HL-60 (cell line): ENCODE results near the gene HMOX2.
A peak's percentile ranks its signal among the peaks of the same experiment; 100 is the strongest.

Experiments
- DNase-seq, 2 experiments: peaks; one replicate each; pipeline ENCODE4 v3.0.0-alpha.2; 2010 to 2020; ENCODE audit warnings: low read depth in 1 of 2, low spot score in 1 of 2
- H3K27ac ChIP-seq: fragments of 250-450 bp; sonication (Bioruptor Pico); replicated peaks from 2 replicates; pipeline ENCODE4 v1.5.1; 2020; ENCODE audit warnings: mild to moderate bottlenecking, moderate library complexity
- H3K27me3 ChIP-seq: fragments of 250-450 bp; sonication (Bioruptor Pico); 2 replicates; pipeline ENCODE4 v1.5.1; 2021; ENCODE audit warnings: mild to moderate bottlenecking, moderate library complexity; ENCODE audit not compliant: insufficient read depth, poor library complexity, severe bottlenecking
- H3K4me3 ChIP-seq: replicated peaks from 2 replicates; pipeline ENCODE4 v1.5.1; 2011; ENCODE audit warnings: mild to moderate bottlenecking, control low read depth, low read length; ENCODE audit not compliant: insufficient read depth
- GABPA ChIP-seq: IDR thresholded peaks from 2 replicates; pipeline ENCODE4 v1.6.1; 2012; ENCODE audit warnings: low read depth
- POLR2AphosphoS5 ChIP-seq: IDR thresholded peaks from 2 replicates; pipeline ENCODE4 v1.6.1; 2012; ENCODE audit warnings: low read depth
- SPI1 ChIP-seq: IDR thresholded peaks from 2 replicates; pipeline ENCODE4 v1.6.1; 2012; ENCODE audit warnings: low read depth, mild to moderate bottlenecking, borderline replicate concordance
- TF ChIP-seq, protein P1 (sequence below): IDR thresholded peaks from one replicate; pipeline ENCODE4 v1.5.1; 2011; ENCODE audit warnings: low read length, control low read depth, inconsistent platforms; ENCODE audit not compliant: insufficient read depth
- TF ChIP-seq, protein P2 (sequence below): IDR thresholded peaks from 2 replicates; pipeline ENCODE4 v1.6.1; 2012; ENCODE audit warnings: low read depth; ENCODE audit not compliant: insufficient replicate concordance

Gene HMOX2

DNA sequence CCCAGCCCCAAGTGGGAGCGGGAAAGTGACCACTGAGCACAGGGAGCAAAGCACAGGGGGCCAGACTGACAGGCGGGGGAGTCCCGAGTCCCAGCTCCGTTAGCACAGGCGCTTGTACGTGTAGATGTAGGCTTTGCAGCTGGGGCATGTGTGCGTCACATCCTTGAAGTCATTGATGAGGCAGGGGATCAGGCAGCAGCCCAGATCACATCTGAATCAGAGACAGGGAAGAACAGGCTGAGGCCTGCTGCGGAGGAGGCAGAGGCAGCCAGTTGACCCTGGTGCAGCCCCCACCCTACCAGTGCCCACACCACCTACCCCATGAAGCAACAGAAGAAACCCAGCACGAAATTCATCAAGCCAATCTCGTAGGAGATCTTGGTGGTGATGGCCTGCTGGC lies 36.3 kb downstream of the HMOX2 start:
- H3K27ac ChIP-seq = peak overlapping the region; percentile 51; the same call in 1 of the 2 replicates
- DNase-seq = no peak
- H3K27me3 ChIP-seq = no peaks in the 10 kb centered on the region
- H3K4me3 ChIP-seq = no peak overlapping the region
- no peak for TF ChIP-seq SPI1
- TF ChIP-seq, protein P1, sequence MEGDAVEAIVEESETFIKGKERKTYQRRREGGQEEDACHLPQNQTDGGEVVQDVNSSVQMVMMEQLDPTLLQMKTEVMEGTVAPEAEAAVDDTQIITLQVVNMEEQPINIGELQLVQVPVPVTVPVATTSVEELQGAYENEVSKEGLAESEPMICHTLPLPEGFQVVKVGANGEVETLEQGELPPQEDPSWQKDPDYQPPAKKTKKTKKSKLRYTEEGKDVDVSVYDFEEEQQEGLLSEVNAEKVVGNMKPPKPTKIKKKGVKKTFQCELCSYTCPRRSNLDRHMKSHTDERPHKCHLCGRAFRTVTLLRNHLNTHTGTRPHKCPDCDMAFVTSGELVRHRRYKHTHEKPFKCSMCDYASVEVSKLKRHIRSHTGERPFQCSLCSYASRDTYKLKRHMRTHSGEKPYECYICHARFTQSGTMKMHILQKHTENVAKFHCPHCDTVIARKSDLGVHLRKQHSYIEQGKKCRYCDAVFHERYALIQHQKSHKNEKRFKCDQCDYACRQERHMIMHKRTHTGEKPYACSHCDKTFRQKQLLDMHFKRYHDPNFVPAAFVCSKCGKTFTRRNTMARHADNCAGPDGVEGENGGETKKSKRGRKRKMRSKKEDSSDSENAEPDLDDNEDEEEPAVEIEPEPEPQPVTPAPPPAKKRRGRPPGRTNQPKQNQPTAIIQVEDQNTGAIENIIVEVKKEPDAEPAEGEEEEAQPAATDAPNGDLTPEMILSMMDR = no peak
- TF ChIP-seq, protein P2, sequence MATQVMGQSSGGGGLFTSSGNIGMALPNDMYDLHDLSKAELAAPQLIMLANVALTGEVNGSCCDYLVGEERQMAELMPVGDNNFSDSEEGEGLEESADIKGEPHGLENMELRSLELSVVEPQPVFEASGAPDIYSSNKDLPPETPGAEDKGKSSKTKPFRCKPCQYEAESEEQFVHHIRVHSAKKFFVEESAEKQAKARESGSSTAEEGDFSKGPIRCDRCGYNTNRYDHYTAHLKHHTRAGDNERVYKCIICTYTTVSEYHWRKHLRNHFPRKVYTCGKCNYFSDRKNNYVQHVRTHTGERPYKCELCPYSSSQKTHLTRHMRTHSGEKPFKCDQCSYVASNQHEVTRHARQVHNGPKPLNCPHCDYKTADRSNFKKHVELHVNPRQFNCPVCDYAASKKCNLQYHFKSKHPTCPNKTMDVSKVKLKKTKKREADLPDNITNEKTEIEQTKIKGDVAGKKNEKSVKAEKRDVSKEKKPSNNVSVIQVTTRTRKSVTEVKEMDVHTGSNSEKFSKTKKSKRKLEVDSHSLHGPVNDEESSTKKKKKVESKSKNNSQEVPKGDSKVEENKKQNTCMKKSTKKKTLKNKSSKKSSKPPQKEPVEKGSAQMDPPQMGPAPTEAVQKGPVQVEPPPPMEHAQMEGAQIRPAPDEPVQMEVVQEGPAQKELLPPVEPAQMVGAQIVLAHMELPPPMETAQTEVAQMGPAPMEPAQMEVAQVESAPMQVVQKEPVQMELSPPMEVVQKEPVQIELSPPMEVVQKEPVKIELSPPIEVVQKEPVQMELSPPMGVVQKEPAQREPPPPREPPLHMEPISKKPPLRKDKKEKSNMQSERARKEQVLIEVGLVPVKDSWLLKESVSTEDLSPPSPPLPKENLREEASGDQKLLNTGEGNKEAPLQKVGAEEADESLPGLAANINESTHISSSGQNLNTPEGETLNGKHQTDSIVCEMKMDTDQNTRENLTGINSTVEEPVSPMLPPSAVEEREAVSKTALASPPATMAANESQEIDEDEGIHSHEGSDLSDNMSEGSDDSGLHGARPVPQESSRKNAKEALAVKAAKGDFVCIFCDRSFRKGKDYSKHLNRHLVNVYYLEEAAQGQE = no peak
- TF ChIP-seq POLR2AphosphoS5 = no peak
- no peak for TF ChIP-seq GABPA

DNA sequence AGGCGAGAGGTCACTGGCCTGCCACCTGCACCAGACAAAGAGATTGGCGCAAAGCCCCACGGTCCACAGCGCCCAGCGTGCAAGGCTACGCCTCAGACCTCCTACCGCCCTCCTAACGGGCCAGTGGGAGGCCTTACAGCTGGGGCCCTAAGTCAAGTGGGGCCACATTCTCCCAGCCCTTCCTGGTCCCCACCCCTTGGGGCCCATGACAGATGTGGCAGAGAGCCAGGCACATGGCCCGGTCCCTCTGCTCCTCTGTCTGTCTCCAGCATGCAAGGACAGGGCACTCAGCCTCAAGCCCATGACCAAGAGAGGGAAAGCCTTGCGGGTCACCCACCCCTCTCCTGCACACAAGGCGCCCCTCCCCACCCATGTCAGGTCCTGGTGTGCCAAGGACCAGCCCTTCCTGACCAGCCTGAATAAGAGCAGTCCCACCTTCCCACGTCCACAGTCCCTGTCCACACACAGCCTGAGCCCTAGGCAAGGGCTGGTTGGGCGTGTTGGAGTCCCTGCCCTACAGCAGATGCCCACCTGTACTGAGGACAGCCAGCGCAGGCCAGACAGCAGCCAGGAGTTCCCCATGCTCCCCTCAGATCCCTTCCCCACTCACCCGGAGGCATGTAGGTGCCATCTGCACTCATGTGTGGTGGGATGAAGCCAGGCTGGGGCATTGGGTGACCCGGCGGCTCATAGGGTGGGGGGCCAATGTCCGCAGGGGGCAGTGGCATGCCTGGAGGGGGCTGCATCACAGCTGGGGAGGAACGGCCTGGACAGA lies 37.1 kb downstream of the HMOX2 start:
- no peak for TF ChIP-seq GABPA
- TF ChIP-seq, protein P2 = no peak
- TF ChIP-seq, protein P1 = no peak
- TF ChIP-seq POLR2AphosphoS5 = no peak; the same call in 1 of the 2 replicates
- TF ChIP-seq SPI1 = no peak
- peak overlapping the region; percentile 68 for H3K27ac ChIP-seq
- no peak overlapping the region for H3K4me3 ChIP-seq
- DNase-seq = no peak
- no peaks in the 10 kb centered on the region for H3K27me3 ChIP-seq

DNA sequence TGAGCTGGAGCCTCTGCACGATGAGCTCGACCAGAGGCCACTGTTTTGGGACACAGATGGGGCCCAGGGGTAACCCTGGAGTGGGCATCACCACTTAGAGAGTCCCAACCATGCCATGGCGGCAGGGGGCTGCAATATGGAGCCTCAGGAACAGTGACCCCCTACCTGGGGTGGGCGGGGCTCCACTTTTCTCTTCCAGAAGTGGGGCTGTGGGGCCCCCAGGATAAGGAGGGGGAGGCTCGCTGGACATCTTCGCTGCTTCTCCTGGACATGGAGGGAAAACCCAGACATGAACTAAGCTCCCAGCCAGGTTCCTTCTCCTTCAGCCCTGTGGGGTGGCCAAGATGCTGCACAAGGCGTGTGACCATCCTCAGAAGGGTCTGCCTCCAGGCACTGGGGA lies 37.7 kb downstream of the HMOX2 start:
- DNase-seq = no peak
- Histone ChIP-seq H3K27ac (peak overlapping the region; percentile 68), H3K4me3 (no peak overlapping the region), H3K27me3 (no peaks in the 10 kb centered on the region)
- TF ChIP-seq, protein P1 = no peak
- TF ChIP-seq GABPA (no peak), POLR2AphosphoS5 (no peak), SPI1 (no peak)
- TF ChIP-seq, protein P2 = no peak
